Tibial artery (tissue), 4 donors: ENCODE data around the gene PLXNA4.

ENCODE experiments used
- DNase-seq, 2 donors: peaks; one replicate each; pipeline ENCODE4 v3.0.0-alpha.2; 2019
- H3K27ac ChIP-seq, 2 donors: fragments of 200-600 bp; sonication (generic) in 1 of 2; 1 replicate in 1 of 2; 2 replicates in 1 of 2; pipeline ENCODE4 v1.5.1; 2018 to 2019; ENCODE audit warnings: mild to moderate bottlenecking in 1 of 2
- H3K27me3 ChIP-seq, 2 donors: fragments of 200-600 bp; sonication (generic) in 1 of 2; one replicate each; pipeline versions ENCODE4 v1.5.1 to v1.6.0; 2016 to 2019
- H3K36me3 ChIP-seq, 3 donors: fragments of 200-600 bp; sonication (generic) in 2 of 3; one replicate each; pipeline ENCODE4 v1.5.1; 2016 to 2019; ENCODE audit warnings: mild to moderate bottlenecking in 2 of 3
- H3K4me1 ChIP-seq, 4 donors: fragments of 200-600 bp; sonication (generic) in 2 of 4; 1 replicate in 3 of 4; 2 replicates in 1 of 4; pipeline ENCODE4 v1.5.1; 2016 to 2019
- H3K4me3 ChIP-seq, 2 donors: fragments of 200-600 bp; sonication (generic) in 1 of 2; 1 replicate in 1 of 2; 2 replicates in 1 of 2; pipeline ENCODE4 v1.5.1; 2018 to 2019; ENCODE audit warnings: mild to moderate bottlenecking in 2 of 2
- H3K9me3 ChIP-seq, 3 donors: fragments of 200-600 bp; sonication (generic) in 1 of 3; one replicate each; pipeline ENCODE4 v1.5.1; 2016 to 2019
- CTCF ChIP-seq, 2 experiments: fragments of 200-600 bp in 1 of 2; fragments of 450-650 bp in 1 of 2; IDR thresholded peaks; one replicate each; pipeline ENCODE4 v1.5.1; 2017 to 2019; ENCODE audit warnings: antibody characterized with exemption in 2 of 2, mild to moderate bottlenecking in 1 of 2, moderate library complexity in 1 of 2
- intact Hi-C: fragments of 100-400 bp; cut with DNase I; formaldehyde crosslinking; loops from one replicate; pipeline ENCODE4 v1.15.0; 2023; ENCODE audit warnings: low total_unique reads

Gene PLXNA4

GRCh38 chr7:132255115-132255797, 321.0 kb downstream of the PLXNA4 start:
- Histone ChIP-seq H3K27ac (no peak overlapping the region), H3K4me1 (peaks cover 0 to 21% (median 11%) of the 10 kb centered on the region in 4 donors), H3K9me3 (no peaks in the 10 kb centered on the region), H3K36me3 (no peaks in the 10 kb centered on the region), H3K27me3 (no peaks in the 10 kb centered on the region), H3K4me3 (no peak overlapping the region)
- intact Hi-C loops = no loop called here
- TF ChIP-seq CTCF (IDR thresholded peaks at IDR 0.05) = no peak
- no peak for DNase-seq

- intact Hi-C loops = no loop called here
- Histone ChIP-seq H3K4me1 (peaks cover 0 to 28% (median 11%) of the 10 kb centered on the region in 4 donors), H3K4me3 (no peak overlapping the region), H3K9me3 (no peaks in the 10 kb centered on the region), H3K36me3 (no peaks in the 10 kb centered on the region), H3K27me3 (no peaks in the 10 kb centered on the region), H3K27ac (no peak overlapping the region)
- no peak for DNase-seq
- TF ChIP-seq CTCF (IDR thresholded peaks at IDR 0.05) = no peak
Observed at GRCh38 chr7:132254455-132254854, 321.8 kb downstream of the PLXNA4 start.

DNA sequence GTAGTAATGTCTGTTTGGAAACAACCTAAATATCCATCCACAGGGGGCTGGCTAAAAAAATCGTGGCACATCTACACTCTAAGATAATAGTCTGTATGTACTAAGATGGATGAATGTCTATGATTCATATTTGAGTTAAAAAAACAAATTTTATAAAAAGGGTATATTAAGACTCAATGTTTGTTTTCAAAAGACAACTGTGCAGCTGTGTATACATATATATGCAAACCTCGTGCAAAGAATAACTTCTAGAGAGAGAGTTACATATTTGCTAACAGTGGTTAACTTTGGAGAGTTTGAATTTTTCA, 323.5 kb downstream of the PLXNA4 start:
- intact Hi-C loops = no loop called here
- no peak for TF ChIP-seq CTCF (IDR thresholded peaks at IDR 0.05)
- Histone ChIP-seq H3K4me3 (no peak overlapping the region), H3K27ac (no peak overlapping the region), H3K27me3 (no peaks in the 10 kb centered on the region), H3K36me3 (no peaks in the 10 kb centered on the region), H3K4me1 (peaks cover 0 to 31% (median 11%) of the 10 kb centered on the region in 4 donors), H3K9me3 (no peaks in the 10 kb centered on the region)
- no peak for DNase-seq

GRCh38 chr7:132251327-132251659, 325.0 kb downstream of the PLXNA4 start:
- no peak overlapping the region for H3K4me3 ChIP-seq
- H3K36me3 ChIP-seq = no peaks in the 10 kb centered on the region
- no peaks in the 10 kb centered on the region for H3K9me3 ChIP-seq
- no peak for TF ChIP-seq CTCF (IDR thresholded peaks at IDR 0.05)
- H3K4me1 ChIP-seq = peaks cover 0 to 31% (median 9%) of the 10 kb centered on the region in 4 donors
- no peaks in the 10 kb centered on the region for H3K27me3 ChIP-seq
- intact Hi-C loops = no loop called here
- DNase-seq = peak; percentile 40 to 73
- H3K27ac ChIP-seq = no peak overlapping the region

DNA sequence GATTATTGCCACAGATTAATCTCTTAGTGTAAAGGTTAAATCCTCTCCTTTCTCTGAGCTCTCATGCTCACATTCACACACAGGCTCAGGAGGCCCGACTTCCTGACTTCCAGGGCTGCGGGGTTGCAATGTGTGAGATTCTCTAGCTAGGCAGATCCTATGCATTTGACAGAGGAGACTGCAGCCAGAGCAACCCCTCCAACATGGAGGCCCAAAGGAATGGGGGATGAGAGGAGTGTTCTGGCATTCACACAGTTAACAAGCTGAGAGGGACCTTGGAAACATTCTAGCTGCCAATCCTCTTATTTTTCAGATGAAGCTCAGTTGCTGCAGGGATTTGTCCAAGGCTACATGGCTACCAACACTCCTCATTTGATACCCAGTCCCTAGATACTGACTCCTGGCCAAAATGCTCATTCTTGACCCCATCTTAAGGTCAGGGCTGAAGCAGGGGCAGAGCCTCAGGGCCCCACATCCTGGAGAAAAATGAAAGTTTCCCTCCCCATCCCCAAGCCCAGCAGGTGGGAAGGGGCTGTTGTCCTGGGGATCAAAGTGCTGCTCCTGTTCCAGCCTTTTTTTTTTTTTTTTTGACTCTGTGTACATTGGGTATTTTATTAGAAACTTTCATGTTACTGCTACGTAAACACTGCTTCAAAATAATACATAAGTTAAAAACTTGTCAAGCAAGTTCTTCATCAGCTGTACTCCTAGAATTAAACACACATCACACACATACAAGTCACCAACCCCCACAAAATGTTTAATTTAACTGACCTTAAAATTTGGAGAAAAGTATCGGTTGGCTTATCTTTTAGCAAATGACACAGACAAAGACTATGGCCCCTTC, 325.6 kb downstream of the PLXNA4 start:
- Histone ChIP-seq H3K36me3 (no peaks in the 10 kb centered on the region), H3K27ac (no peak overlapping the region), H3K27me3 (no peaks in the 10 kb centered on the region), H3K4me1 (peaks cover 0 to 28% (median 7%) of the 10 kb centered on the region in 4 donors), H3K9me3 (no peaks in the 10 kb centered on the region), H3K4me3 (no peak overlapping the region)
- no peak for DNase-seq
- TF ChIP-seq CTCF (IDR thresholded peaks at IDR 0.05) = no peak
- intact Hi-C loops = no loop called here
